RPMI8226 (cell line): ENCODE results near the gene COX7A1.
"Not testable (repeated sequence)": the region's sequence is repeated elsewhere in the genome, so short reads cannot be mapped to it uniquely, and the experiment has no call there.

Source experiments
- DNase-seq: peaks from one replicate; pipeline ENCODE4 v3.0.0-alpha.2; 2015

The COX7A1 gene

GRCh38 chr19:36141039-36141927 lies 11.0 kb downstream of the COX7A1 start:
- DNase-seq, result peak; percentile 76

GRCh38 chr19:36140304-36141038 lies 11.8 kb downstream of the COX7A1 start:
- peak; percentile 40 for DNase-seq

- peak; percentile 92 for DNase-seq
Measured at GRCh38 chr19:36139473-36140303, 12.6 kb downstream of the COX7A1 start, which contains the start of gene CAPNS1. CAPNS1 (plus strand) TSS chr19:36140066; CDS start chr19:36141012, 946 bp downstream.

GRCh38 chr19:36139120-36139472 lies 13.2 kb downstream of the COX7A1 start:
- DNase-seq, result no peak

GRCh38 chr19:36136964-36137686 lies 15.1 kb downstream of the COX7A1 start:
- DNase-seq, result peak; percentile 68

- not testable (repeated sequence) for DNase-seq
Measured at GRCh38 chr19:36134867-36135266, 17.4 kb downstream of the COX7A1 start.

DNA sequence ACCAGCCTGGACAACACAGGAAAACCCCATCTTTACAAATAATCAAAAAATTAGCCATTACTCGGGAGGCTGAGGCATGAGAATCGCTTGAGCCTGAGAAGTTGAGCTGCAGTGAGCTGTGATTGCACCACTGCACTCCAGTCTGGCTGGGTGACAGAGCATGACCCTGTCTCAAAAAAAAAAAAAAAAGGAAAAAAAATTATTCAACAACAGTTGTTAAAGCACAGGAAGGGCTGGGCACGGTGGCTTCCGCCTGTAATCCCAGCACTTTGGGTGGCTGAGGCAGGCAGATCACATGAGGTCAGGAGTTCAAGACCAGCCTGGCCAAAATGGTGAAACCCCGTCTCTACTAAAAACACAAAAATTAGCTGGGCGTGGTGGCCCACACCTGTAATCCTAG lies 21.0 kb downstream of the COX7A1 start:
- not testable (repeated sequence) for DNase-seq

DNA sequence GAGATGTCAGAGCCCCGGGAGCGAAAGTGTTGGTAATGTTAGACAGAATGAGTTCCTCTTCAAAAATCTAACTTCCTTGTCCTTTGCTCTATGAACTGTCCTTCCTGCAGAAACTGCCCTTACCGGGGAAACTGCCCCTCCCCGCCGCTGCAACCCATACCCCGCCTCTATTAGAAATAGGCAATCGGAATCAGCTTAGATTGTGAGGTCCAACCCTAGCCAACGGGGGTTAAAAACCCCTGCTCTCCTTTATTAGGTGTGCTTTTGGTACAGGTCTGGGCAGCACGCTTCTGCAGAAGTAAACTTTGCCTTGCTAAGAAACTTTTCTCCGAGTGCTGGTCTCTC lies 23.9 kb downstream of the COX7A1 start:
- DNase-seq, result no peak

GRCh38 chr19:36125557-36125956 lies 26.7 kb downstream of the COX7A1 start:
- DNase-seq, result no peak

- DNase-seq, result no peak
Measured at GRCh38 chr19:36121486-36122124, 30.6 kb downstream of the COX7A1 start.

DNA sequence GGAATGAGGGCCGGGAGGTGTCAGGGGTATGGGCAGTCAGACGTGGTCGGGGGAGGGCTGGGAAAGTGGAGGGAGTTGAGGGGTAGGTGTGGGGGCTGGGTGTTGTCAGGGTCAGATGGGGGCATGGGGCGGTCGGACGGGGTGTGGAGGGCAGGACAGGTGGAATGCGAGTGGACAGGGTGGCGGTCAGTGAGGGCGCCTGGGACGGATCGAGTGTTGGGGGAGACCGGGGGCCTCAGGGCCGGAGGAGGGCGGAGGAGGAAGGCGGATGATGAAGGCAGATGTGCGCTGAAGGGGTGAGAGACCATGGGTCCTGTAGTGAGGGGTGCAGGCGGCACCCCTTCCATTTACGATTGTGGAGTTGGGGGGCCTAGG lies 31.3 kb downstream of the COX7A1 start:
- no peak for DNase-seq

DNA sequence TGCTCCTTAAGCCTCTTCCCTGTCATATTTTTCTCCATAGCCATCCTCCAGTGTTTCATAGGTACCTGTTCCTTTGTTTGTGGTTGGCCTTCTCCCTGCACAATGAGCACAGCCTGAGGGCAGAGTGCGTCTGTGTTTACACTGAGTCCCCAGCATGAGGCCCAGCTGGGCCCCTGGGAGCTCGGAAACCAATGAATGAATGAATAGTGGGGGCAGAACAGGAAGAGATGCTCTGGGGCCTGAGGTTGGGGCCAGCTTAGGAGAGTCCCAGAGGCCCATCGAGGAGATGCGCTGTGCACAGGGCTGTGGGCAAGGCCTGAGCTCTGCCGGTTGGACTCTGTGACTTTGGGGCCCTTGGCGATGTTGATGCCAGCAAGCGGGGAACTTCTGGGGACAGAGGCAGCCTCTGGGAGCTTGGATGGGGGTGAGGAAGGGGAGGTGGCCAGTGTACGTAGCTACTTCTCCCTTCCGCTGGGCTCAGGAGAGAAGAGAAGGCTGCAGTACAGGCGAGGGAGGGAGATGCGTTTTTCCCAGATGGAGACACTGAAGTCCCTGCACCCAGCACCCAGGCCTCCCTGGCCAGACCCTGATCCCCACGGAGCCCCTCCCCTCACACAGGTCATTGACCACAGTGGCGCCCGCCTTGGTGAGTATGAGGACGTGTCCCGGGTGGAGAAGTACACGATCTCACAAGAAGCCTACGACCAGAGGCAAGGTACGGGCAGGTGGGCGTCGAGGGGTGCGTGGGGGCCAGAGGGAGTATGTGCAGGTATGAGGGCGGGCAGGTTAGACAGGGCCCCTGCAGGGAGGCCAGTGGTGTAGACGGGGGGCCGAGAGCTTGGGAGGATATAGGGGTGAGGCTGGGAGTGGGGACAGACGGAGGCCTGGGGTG lies 31.9 kb downstream of the COX7A1 start:
- no peak for DNase-seq

DNA sequence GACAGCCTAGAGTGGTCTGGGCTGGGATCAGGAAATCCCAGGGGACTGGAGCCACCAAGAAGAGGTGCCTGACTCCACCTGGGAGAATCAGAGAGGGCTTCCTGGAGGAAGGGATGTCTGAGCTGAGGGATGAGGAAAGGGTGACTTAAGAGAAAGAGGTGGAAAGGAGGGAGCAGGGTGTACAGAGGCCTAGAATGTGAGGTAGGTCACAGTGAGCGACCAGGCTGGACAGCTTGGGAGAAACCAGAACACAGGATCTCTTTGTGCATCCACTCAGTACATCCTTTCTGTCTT lies 36.0 kb downstream of the COX7A1 start:
- DNase-seq, result no peak

DNA sequence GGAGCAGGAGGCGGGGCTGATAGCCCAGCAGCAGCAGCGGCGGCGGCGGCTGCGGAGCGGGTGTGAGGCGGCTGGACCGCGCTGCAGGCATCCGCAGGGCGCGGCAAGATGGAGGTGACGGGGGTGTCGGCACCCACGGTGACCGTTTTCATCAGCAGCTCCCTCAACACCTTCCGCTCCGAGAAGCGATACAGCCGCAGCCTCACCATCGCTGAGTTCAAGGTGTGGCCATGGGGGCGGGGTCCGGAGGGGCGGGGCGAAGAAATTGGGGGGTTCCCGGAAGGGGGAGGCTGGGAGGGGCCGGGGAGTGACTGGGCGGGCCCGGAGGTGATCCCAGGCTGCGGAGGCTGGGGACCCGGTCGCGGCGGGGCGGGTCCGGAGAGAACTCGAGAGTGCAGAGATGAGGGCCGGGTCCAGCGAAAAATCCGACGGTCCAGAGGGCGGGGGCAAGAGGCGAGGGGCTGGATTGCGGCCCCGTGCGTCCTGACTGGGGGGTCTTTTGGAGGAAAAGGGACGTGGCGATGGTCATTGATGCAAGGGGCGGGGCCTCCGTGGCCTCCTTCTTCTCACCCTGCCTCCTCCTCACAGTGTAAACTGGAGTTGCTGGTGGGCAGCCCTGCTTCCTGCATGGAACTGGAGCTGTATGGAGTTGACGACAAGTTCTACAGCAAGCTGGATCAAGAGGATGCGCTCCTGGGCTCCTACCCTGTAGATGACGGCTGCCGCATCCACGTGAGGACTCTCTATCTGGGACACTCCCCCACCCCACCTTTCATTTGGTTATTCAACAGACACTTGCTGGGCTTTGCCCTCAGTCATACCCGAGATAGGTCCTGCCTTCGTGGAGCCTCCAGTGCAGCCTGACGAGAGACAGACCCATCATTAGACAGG lies 36.5 kb downstream of the COX7A1 start, which contains the start of gene TBCB:
TBCB (plus strand) TSS at position 16 of the 891 bp plus-strand sequence; CDS start at position 109, 93 bp downstream.
- no peak for DNase-seq

GRCh38 chr19:36114721-36115452 lies 37.4 kb downstream of the COX7A1 start, which contains the start of gene POLR2I:
POLR2I (minus strand) TSS chr19:36114875; CDS start chr19:36114856, 19 bp downstream.
- peak; percentile 96 for DNase-seq

- peak; percentile 42 for DNase-seq
Measured at GRCh38 chr19:36113894-36114720, 38.1 kb downstream of the COX7A1 start.

GRCh38 chr19:36113425-36113824 lies 38.8 kb downstream of the COX7A1 start:
- DNase-seq, result no peak

DNA sequence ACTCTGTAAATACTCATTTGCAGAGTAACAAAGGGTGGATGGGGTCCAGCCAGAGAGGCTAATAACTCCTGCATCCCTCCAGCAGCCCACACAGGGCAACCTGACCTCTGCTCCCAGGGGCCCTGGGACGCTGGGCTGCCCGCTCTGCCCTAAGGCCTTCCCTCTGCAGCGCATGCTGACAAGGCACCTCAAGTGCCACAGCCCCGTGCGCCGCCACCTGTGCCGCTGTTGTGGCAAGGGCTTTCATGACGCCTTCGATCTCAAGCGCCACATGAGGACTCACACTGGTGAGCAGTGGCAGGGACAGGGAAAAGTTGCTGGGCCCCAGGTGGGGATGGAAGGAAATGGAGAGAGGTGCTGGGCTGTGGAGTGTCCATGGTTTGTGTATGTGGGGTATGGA lies 39.6 kb downstream of the COX7A1 start:
- DNase-seq, result no peak
